GM13977 (cell line): ENCODE measurements around the gene GJC2.

ENCODE experiments used
- DNase-seq: peaks from one replicate; pipeline ENCODE4 v3.0.0; 2012; ENCODE audit warnings: low spot score
- CTCF ChIP-seq: IDR thresholded peaks from 2 replicates; pipeline ENCODE4 v1.5.1; 2012; ENCODE audit warnings: mild to moderate bottlenecking, control low read depth; ENCODE audit not compliant: insufficient read depth; ENCODE audit errors: extremely low read depth, missing control alignments
- in situ Hi-C: fragments of 300-500 bp; cut with MboI; formaldehyde crosslinking; loops from one replicate; pipeline ENCODE4 v1.12.0; 2022; ENCODE audit warnings: low sequenced_read_pairs, low pct_unique_long_range_greater_than_20kb, mixed read lengths, inconsistent platforms; ENCODE audit not compliant: unreplicated experiment

Gene GJC2

GRCh38 chr1:228144993-228145343 lies 4.8 kb upstream of the GJC2 start:
- in situ Hi-C loops: no loop called here
- DNase-seq: no peak
- TF ChIP-seq CTCF: no peak

- DNase-seq: peak; percentile 9
- no peak for TF ChIP-seq CTCF
- in situ Hi-C loops: no loop called here
Measured at GRCh38 chr1:228145463-228146416, 4.0 kb upstream of the GJC2 start.

GRCh38 chr1:228146417-228147150 lies 3.1 kb upstream of the GJC2 start:
- in situ Hi-C loops: no loop called here
- peak; percentile 13 for DNase-seq
- no peak for TF ChIP-seq CTCF

- in situ Hi-C loops: no loop called here
- no peak for TF ChIP-seq CTCF
- DNase-seq: peak; percentile 9
Measured at GRCh38 chr1:228147151-228147693, 2.5 kb upstream of the GJC2 start.

GRCh38 chr1:228147768-228148167 lies 2.0 kb upstream of the GJC2 start:
- in situ Hi-C loops: no loop called here
- no peak for DNase-seq
- no peak for TF ChIP-seq CTCF

GRCh38 chr1:228148196-228148861 lies 1.4 kb upstream of the GJC2 start:
- in situ Hi-C loops: no loop called here
- no peak for DNase-seq
- no peak for TF ChIP-seq CTCF
